Ishikawa (cell line): Measurements from ENCODE around the gene PROZ.

Experiments
- CEBPB ChIP-seq: IDR thresholded peaks from 2 replicates; pipeline ENCODE4 v1.6.1; 2012
- CREB1 ChIP-seq: IDR thresholded peaks from 2 replicates; pipeline ENCODE4 v1.6.1; 2012; ENCODE audit warnings: low read depth
- EGR1 ChIP-seq: IDR thresholded peaks from 2 replicates; pipeline ENCODE4 v1.6.1; 2012
- EP300 ChIP-seq: IDR thresholded peaks from 2 replicates; pipeline ENCODE4 v1.6.1; 2012; ENCODE audit warnings: borderline replicate concordance
- FOXM1 ChIP-seq: IDR thresholded peaks from 2 replicates; pipeline ENCODE4 v1.6.1; 2012; ENCODE audit warnings: low read depth, borderline replicate concordance
- MAX ChIP-seq: IDR thresholded peaks from 2 replicates; pipeline ENCODE4 v1.6.1; 2012
- RAD21 ChIP-seq: IDR thresholded peaks from 2 replicates; pipeline ENCODE4 v1.6.1; 2012; ENCODE audit warnings: low read depth
- REST ChIP-seq: IDR thresholded peaks from 2 replicates; pipeline ENCODE4 v1.6.1; 2012; ENCODE audit warnings: low read depth, mild to moderate bottlenecking
- TAF1 ChIP-seq: IDR thresholded peaks from 2 replicates; pipeline ENCODE4 v1.6.1; 2012; ENCODE audit warnings: low read depth, mild to moderate bottlenecking
- TEAD4 ChIP-seq: IDR thresholded peaks from 2 replicates; pipeline ENCODE4 v1.6.1; 2012
- YY1 ChIP-seq: IDR thresholded peaks from 2 replicates; pipeline ENCODE4 v1.6.1; 2012; ENCODE audit warnings: low read depth
- ZBTB7A ChIP-seq: IDR thresholded peaks from 2 replicates; pipeline ENCODE4 v1.6.1; 2012; ENCODE audit warnings: low read depth
- TF ChIP-seq, protein P1 (sequence below): IDR thresholded peaks from 2 replicates; pipeline ENCODE4 v1.6.1; 2012

DNA sequence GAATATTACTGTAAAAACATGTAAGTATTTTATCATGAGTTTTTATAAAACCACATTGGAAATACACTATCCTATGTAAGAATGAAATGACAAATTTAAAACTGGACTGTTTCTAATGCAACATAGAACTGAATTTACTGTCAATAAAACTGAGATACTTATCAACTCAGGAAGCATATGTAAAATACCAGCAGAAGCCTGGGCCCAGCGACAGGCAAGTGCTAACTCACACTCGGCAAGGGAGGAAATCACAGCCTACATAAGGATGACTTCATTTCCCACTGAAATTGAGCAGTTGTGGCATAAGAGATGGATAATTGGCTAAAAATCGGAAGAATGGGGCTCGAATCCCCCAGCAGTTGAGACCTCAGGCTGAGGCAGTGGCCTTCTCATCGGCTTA lies 12.1 kb downstream of the PROZ start:
- no peak for TF ChIP-seq CREB1
- no peak for TF ChIP-seq CEBPB
- no peak for TF ChIP-seq TAF1
- no peak for TF ChIP-seq MAX
- no peak for TF ChIP-seq YY1
- no peak for TF ChIP-seq EGR1
- TF ChIP-seq FOXM1, result no peak
- no peak for TF ChIP-seq REST
- no peak for TF ChIP-seq ZBTB7A
- no peak for TF ChIP-seq EP300
- no peak for TF ChIP-seq RAD21
- TF ChIP-seq TEAD4, result no peak
- TF ChIP-seq, protein P1, sequence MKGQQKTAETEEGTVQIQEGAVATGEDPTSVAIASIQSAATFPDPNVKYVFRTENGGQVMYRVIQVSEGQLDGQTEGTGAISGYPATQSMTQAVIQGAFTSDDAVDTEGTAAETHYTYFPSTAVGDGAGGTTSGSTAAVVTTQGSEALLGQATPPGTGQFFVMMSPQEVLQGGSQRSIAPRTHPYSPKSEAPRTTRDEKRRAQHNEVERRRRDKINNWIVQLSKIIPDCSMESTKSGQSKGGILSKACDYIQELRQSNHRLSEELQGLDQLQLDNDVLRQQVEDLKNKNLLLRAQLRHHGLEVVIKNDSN, result no peak
